ENCODE data around the gene CA14. TPM values are rescaled to one million over a fixed set of nuclear protein-coding genes. Genes with fewer than 3 reads are reported as not detected.

CA14 gene
- total RNA-seq, 1 experiment from 2014 or later: 35.3 TPM

DNA sequence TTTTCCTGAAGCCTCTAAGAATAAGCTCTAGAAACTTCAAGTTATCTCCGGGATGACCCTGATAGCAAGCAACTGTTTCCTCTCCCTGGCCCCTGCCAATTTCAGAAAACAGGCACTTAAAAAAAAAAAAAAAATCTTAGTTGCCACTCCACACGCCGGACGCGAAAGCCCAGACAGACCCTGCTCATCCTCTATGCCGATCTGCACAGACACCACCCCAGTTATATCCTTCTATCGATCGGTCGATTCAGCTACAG lies 23.3 kb upstream of the CA14 start (continued):
- TF ChIP-seq, protein P1, sequence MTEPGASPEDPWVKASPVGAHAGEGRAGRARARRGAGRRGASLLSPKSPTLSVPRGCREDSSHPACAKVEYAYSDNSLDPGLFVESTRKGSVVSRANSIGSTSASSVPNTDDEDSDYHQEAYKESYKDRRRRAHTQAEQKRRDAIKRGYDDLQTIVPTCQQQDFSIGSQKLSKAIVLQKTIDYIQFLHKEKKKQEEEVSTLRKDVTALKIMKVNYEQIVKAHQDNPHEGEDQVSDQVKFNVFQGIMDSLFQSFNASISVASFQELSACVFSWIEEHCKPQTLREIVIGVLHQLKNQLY (CRISPR knock-in tag; IDR thresholded peaks at IDR 0.05): no peak

DNA sequence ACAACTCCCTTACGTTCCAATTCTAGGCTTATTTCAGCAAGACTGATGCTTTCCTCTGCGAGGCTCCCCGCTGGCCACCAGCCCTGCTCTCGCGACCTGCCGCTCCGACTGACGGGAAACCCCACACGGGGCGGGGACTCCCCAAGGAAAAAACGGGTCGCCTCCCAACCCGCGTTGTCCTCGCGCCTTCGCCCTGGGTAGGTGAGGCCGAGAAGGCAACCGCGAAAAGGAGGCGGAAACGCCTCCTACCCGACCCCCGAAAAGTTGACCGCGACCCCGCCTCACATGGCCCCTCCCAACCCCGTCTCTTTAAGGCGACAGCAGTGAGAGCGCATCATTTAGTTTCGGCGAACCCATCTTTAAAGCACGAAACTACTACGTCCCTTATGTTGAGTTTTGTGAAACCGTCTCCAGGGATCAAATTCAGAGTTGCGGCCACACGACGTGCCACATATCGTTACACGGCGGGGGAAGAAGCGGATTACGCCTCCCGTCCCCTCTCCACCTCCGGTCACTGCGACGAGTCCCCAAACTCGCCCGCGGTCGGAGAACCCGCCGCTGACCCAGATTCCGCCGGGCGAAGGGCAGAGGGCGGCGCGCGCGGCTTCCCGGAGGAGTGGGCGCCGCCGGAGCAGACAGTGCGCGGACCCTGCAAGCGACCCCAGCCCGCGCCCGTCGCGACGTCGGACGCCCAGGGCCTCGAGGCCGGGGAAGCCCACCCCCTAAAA lies 22.8 kb upstream of the CA14 start:
- Mint-ChIP-seq H3K4me1 (peaks cover 17% of the 10 kb centered on the region), H3K4me3 (no peak overlapping the region)
- POLR2A ChIA-PET: interaction anchor here (1.2 kb wide), 1 partner anchor 34 kb away, joined by 3 read pairs; the partner anchor contains the start of gene APH1A
- TF ChIP-seq ESRRA (CRISPR knock-in tag; IDR thresholded peaks at IDR 0.05; ENCODE audit: borderline replicate concordance) (peak; percentile 49; the same call in 1 of the 2 replicates), JUN (CRISPR knock-in tag; IDR thresholded peaks at IDR 0.05) (no peak), NFE2L1 (CRISPR knock-in tag; IDR thresholded peaks at IDR 0.05) (no peak), MXD4 (CRISPR knock-in tag; IDR thresholded peaks at IDR 0.05; ENCODE audit: borderline replicate concordance) (no peak), ATF1 (CRISPR knock-in tag; IDR thresholded peaks at IDR 0.05) (peak; percentile 35; the same call in 1 of the 2 replicates), NR1H2 (CRISPR knock-in tag; IDR thresholded peaks at IDR 0.05) (no peak), ZNF232 (CRISPR knock-in tag; IDR thresholded peaks at IDR 0.05) (peak; percentile 65; the same call in 1 of the 2 replicates), ZNF423 (CRISPR knock-in tag; IDR thresholded peaks at IDR 0.05) (no peak), GTF2I (CRISPR knock-in tag; conservative IDR thresholded peaks at IDR 0.05) (no peak), SP1 (CRISPR knock-in tag; conservative IDR thresholded peaks at IDR 0.05) (peak; percentile 35; the same call in 1 of the 2 replicates), SOX15 (CRISPR knock-in tag; IDR thresholded peaks at IDR 0.05) (no peak), ETV6 (CRISPR knock-in tag; IDR thresholded peaks at IDR 0.05) (0 out of 2 replicates have a peak, but pooled peaks have one; percentile 50), SMAD4 (CRISPR knock-in tag; IDR thresholded peaks at IDR 0.05) (peak; percentile 50; the same call in 1 of the 2 replicates), IRF2 (CRISPR knock-in tag; IDR thresholded peaks at IDR 0.05; ENCODE audit: borderline replicate concordance, low read depth) (no peak)
- TF ChIP-seq, protein P2, sequence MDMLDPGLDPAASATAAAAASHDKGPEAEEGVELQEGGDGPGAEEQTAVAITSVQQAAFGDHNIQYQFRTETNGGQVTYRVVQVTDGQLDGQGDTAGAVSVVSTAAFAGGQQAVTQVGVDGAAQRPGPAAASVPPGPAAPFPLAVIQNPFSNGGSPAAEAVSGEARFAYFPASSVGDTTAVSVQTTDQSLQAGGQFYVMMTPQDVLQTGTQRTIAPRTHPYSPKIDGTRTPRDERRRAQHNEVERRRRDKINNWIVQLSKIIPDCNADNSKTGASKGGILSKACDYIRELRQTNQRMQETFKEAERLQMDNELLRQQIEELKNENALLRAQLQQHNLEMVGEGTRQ (CRISPR knock-in tag; IDR thresholded peaks at IDR 0.05): peak; percentile 35; the same call in 1 of the 2 replicates
- TF ChIP-seq, protein P3, sequence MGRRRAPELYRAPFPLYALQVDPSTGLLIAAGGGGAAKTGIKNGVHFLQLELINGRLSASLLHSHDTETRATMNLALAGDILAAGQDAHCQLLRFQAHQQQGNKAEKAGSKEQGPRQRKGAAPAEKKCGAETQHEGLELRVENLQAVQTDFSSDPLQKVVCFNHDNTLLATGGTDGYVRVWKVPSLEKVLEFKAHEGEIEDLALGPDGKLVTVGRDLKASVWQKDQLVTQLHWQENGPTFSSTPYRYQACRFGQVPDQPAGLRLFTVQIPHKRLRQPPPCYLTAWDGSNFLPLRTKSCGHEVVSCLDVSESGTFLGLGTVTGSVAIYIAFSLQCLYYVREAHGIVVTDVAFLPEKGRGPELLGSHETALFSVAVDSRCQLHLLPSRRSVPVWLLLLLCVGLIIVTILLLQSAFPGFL (CRISPR knock-in tag; IDR thresholded peaks at IDR 0.05; ENCODE audit: borderline replicate concordance): no peak
- TF ChIP-seq, protein P4, sequence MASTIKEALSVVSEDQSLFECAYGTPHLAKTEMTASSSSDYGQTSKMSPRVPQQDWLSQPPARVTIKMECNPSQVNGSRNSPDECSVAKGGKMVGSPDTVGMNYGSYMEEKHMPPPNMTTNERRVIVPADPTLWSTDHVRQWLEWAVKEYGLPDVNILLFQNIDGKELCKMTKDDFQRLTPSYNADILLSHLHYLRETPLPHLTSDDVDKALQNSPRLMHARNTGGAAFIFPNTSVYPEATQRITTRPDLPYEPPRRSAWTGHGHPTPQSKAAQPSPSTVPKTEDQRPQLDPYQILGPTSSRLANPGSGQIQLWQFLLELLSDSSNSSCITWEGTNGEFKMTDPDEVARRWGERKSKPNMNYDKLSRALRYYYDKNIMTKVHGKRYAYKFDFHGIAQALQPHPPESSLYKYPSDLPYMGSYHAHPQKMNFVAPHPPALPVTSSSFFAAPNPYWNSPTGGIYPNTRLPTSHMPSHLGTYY (CRISPR knock-in tag; IDR thresholded peaks at IDR 0.05): no peak
- TF ChIP-seq, protein P5, sequence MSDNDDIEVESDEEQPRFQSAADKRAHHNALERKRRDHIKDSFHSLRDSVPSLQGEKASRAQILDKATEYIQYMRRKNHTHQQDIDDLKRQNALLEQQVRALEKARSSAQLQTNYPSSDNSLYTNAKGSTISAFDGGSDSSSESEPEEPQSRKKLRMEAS (CRISPR knock-in tag; IDR thresholded peaks at IDR 0.05): peak; percentile 88
- TF ChIP-seq, protein P6, sequence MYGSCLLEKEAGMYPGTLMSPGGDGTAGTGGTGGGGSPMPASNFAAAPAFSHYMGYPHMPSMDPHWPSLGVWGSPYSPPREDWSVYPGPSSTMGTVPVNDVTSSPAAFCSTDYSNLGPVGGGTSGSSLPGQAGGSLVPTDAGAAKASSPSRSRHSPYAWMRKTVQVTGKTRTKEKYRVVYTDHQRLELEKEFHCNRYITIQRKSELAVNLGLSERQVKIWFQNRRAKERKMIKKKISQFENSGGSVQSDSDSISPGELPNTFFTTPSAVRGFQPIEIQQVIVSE (CRISPR knock-in tag; IDR thresholded peaks at IDR 0.05; ENCODE audit: borderline replicate concordance): no peak
- TF ChIP-seq, protein P7, sequence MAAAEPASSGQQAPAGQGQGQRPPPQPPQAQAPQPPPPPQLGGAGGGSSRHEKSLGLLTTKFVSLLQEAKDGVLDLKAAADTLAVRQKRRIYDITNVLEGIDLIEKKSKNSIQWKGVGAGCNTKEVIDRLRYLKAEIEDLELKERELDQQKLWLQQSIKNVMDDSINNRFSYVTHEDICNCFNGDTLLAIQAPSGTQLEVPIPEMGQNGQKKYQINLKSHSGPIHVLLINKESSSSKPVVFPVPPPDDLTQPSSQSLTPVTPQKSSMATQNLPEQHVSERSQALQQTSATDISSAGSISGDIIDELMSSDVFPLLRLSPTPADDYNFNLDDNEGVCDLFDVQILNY (CRISPR knock-in tag; IDR thresholded peaks at IDR 0.05): no peak
- TF ChIP-seq, protein P8, sequence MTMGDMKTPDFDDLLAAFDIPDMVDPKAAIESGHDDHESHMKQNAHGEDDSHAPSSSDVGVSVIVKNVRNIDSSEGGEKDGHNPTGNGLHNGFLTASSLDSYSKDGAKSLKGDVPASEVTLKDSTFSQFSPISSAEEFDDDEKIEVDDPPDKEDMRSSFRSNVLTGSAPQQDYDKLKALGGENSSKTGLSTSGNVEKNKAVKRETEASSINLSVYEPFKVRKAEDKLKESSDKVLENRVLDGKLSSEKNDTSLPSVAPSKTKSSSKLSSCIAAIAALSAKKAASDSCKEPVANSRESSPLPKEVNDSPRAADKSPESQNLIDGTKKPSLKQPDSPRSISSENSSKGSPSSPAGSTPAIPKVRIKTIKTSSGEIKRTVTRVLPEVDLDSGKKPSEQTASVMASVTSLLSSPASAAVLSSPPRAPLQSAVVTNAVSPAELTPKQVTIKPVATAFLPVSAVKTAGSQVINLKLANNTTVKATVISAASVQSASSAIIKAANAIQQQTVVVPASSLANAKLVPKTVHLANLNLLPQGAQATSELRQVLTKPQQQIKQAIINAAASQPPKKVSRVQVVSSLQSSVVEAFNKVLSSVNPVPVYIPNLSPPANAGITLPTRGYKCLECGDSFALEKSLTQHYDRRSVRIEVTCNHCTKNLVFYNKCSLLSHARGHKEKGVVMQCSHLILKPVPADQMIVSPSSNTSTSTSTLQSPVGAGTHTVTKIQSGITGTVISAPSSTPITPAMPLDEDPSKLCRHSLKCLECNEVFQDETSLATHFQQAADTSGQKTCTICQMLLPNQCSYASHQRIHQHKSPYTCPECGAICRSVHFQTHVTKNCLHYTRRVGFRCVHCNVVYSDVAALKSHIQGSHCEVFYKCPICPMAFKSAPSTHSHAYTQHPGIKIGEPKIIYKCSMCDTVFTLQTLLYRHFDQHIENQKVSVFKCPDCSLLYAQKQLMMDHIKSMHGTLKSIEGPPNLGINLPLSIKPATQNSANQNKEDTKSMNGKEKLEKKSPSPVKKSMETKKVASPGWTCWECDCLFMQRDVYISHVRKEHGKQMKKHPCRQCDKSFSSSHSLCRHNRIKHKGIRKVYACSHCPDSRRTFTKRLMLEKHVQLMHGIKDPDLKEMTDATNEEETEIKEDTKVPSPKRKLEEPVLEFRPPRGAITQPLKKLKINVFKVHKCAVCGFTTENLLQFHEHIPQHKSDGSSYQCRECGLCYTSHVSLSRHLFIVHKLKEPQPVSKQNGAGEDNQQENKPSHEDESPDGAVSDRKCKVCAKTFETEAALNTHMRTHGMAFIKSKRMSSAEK (CRISPR knock-in tag; IDR thresholded peaks at IDR 0.05; ENCODE audit: borderline replicate concordance): no peak
- TF ChIP-seq, protein P9, sequence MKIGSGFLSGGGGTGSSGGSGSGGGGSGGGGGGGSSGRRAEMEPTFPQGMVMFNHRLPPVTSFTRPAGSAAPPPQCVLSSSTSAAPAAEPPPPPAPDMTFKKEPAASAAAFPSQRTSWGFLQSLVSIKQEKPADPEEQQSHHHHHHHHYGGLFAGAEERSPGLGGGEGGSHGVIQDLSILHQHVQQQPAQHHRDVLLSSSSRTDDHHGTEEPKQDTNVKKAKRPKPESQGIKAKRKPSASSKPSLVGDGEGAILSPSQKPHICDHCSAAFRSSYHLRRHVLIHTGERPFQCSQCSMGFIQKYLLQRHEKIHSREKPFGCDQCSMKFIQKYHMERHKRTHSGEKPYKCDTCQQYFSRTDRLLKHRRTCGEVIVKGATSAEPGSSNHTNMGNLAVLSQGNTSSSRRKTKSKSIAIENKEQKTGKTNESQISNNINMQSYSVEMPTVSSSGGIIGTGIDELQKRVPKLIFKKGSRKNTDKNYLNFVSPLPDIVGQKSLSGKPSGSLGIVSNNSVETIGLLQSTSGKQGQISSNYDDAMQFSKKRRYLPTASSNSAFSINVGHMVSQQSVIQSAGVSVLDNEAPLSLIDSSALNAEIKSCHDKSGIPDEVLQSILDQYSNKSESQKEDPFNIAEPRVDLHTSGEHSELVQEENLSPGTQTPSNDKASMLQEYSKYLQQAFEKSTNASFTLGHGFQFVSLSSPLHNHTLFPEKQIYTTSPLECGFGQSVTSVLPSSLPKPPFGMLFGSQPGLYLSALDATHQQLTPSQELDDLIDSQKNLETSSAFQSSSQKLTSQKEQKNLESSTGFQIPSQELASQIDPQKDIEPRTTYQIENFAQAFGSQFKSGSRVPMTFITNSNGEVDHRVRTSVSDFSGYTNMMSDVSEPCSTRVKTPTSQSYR (CRISPR knock-in tag; IDR thresholded peaks at IDR 0.05): no peak

More for the DNA sequence above, 22.8 kb upstream of the CA14 start:
- Mint-ChIP-seq H3K27ac (peak overlapping the region; percentile 98), H3K36me3 (peaks cover 14% of the 10 kb centered on the region), H3K27me3 (ENCODE audit: low read depth) (no peaks in the 10 kb centered on the region), H3K9me3 (no peaks in the 10 kb centered on the region)
- ATAC-seq (peak; percentile 29), DNase-seq (ENCODE audit: low spot score) (peak; percentile 81)
- CTCF ChIA-PET: interaction anchor here (0.7 kb wide), 1 partner anchor 325 kb away, joined by 3 read pairs; no protein-coding TSS in a partner anchor

Data from WTC11 (cell line).